Measurements from ENCODE around the gene STIM2. TPM values are rescaled to one million over a fixed set of nuclear protein-coding genes. Genes with fewer than 3 reads are reported as not detected.
A peak's percentile ranks its signal among the peaks of the same experiment; 100 is the strongest.

Gene STIM2
- total RNA-seq, 4 donors from 2014 or later: 3.9 to 7.6 (median 4.9) TPM

DNA sequence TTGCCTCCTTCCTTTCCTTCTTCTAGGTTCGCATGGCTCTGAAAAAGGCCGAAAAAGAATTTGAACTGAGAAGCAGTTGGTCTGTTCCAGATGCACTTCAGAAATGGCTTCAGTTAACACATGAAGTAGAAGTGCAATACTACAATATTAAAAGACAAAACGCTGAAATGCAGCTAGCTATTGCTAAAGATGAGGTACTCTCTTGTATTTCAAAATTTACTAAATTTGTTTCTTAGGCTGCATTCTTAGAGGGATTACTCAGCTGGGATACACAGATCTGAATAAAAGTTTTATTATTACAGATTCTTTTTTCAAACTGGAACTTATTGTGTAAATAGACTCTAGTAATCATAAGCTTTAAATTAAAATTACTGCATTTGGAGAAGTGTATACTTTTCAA lies 146.9 kb downstream of the STIM2 start:
- H3K36me3 ChIP-seq: no peaks in the 10 kb centered on the region
- DNase-seq (no peak), ATAC-seq (no peak)
- H3K27ac ChIP-seq: no peak overlapping the region
- no peaks in the 10 kb centered on the region for H3K9me3 ChIP-seq
- no peak overlapping the region for H3K4me3 ChIP-seq
- H3K27me3 ChIP-seq: no peaks in the 10 kb centered on the region
- in situ Hi-C loops (cut with MboI; ENCODE audit: low sequenced_read_pairs in 4 of 4) (loop anchor here (5.0 to 25.0 kb wide), 6 partner anchors 220 to 1020 kb away; no protein-coding TSS in a partner anchor), intact Hi-C loops (cut with DNase I; ENCODE audit: low total_unique reads) (loop anchor here (5.0 to 10.0 kb wide), 3 partner anchors 220 to 1020 kb away; partner anchors contain the start of gene TBC1D19)
- H3K4me1 ChIP-seq: peaks cover 3 to 10% of the 10 kb centered on the region in 2 donors
- TF ChIP-seq, protein P1, sequence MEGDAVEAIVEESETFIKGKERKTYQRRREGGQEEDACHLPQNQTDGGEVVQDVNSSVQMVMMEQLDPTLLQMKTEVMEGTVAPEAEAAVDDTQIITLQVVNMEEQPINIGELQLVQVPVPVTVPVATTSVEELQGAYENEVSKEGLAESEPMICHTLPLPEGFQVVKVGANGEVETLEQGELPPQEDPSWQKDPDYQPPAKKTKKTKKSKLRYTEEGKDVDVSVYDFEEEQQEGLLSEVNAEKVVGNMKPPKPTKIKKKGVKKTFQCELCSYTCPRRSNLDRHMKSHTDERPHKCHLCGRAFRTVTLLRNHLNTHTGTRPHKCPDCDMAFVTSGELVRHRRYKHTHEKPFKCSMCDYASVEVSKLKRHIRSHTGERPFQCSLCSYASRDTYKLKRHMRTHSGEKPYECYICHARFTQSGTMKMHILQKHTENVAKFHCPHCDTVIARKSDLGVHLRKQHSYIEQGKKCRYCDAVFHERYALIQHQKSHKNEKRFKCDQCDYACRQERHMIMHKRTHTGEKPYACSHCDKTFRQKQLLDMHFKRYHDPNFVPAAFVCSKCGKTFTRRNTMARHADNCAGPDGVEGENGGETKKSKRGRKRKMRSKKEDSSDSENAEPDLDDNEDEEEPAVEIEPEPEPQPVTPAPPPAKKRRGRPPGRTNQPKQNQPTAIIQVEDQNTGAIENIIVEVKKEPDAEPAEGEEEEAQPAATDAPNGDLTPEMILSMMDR (IDR thresholded peaks at IDR 0.05 in 4 of 5, conservative IDR thresholded peaks at IDR 0.05 in 1 of 5): no peak
- no peak for TF ChIP-seq POLR2A (IDR thresholded peaks at IDR 0.05)

DNA sequence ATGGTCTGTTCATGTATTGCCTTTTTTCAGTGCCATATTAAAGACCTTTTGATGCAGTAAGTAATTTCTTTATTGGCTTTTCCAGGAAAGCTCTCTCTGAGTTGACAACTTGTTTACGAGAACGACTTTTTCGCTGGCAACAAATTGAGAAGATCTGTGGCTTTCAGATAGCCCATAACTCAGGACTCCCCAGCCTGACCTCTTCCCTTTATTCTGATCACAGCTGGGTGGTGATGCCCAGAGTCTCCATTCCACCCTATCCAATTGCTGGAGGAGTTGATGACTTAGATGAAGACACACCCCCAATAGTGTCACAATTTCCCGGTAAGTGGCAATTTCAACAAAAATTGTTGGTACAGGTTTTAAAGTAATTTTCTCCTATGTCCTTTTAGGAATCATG lies 148.0 kb downstream of the STIM2 start:
- H3K9me3 ChIP-seq: no peaks in the 10 kb centered on the region
- H3K27me3 ChIP-seq: no peaks in the 10 kb centered on the region
- in situ Hi-C loops (cut with MboI; ENCODE audit: low sequenced_read_pairs in 4 of 4): loop anchor here (5.0 to 25.0 kb wide), 6 partner anchors 221 to 1021 kb away; no protein-coding TSS in a partner anchor
- H3K4me1 ChIP-seq: peaks cover 3 to 10% of the 10 kb centered on the region in 2 donors
- TF ChIP-seq POLR2A (IDR thresholded peaks at IDR 0.05): no peak
- TF ChIP-seq, protein P1 (IDR thresholded peaks at IDR 0.05 in 4 of 5, conservative IDR thresholded peaks at IDR 0.05 in 1 of 5): no peak
- intact Hi-C loops (cut with DNase I; ENCODE audit: low total_unique reads): loop anchor here (5.0 to 10.0 kb wide), 3 partner anchors 221 to 1021 kb away; partner anchors contain the start of gene TBC1D19
- H3K36me3 ChIP-seq: no peaks in the 10 kb centered on the region
- DNase-seq: no peak
- H3K27ac ChIP-seq: no peak overlapping the region
- no peak overlapping the region for H3K4me3 ChIP-seq
- no peak for ATAC-seq

DNA sequence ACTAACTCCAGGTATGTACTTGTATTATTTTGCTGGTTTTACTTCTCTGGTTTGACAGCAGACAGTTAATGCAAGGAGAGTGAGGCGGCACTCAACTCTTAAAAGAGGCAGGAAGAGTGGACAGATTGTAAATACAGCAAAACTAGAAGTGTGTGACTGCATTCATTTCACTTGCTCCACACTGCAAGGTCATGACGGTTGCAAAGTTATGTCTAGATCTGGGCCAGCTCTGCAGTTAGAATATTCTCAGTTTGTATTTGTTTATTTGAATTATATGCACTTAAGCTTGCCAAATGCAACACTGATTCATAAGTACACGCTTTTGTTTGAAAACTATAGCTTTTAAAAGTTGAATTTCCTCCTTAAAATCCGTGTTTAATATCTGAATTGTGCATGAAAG lies 148.9 kb downstream of the STIM2 start:
- no peak overlapping the region for H3K27ac ChIP-seq
- H3K27me3 ChIP-seq: no peaks in the 10 kb centered on the region
- H3K4me1 ChIP-seq: peaks cover 3 to 10% of the 10 kb centered on the region in 2 donors
- intact Hi-C loops (cut with DNase I; ENCODE audit: low total_unique reads): loop anchor here (5.0 to 10.0 kb wide), 3 partner anchors 222 to 1022 kb away; partner anchors contain the start of gene TBC1D19
- no peaks in the 10 kb centered on the region for H3K9me3 ChIP-seq
- TF ChIP-seq, protein P1 (IDR thresholded peaks at IDR 0.05 in 4 of 5, conservative IDR thresholded peaks at IDR 0.05 in 1 of 5): no peak
- ATAC-seq (no peak), DNase-seq (no peak)
- no peak overlapping the region for H3K4me3 ChIP-seq
- in situ Hi-C loops (cut with MboI; ENCODE audit: low sequenced_read_pairs in 4 of 4): loop anchor here (5.0 to 25.0 kb wide), 6 partner anchors 222 to 1022 kb away; no protein-coding TSS in a partner anchor
- H3K36me3 ChIP-seq: no peaks in the 10 kb centered on the region

DNA sequence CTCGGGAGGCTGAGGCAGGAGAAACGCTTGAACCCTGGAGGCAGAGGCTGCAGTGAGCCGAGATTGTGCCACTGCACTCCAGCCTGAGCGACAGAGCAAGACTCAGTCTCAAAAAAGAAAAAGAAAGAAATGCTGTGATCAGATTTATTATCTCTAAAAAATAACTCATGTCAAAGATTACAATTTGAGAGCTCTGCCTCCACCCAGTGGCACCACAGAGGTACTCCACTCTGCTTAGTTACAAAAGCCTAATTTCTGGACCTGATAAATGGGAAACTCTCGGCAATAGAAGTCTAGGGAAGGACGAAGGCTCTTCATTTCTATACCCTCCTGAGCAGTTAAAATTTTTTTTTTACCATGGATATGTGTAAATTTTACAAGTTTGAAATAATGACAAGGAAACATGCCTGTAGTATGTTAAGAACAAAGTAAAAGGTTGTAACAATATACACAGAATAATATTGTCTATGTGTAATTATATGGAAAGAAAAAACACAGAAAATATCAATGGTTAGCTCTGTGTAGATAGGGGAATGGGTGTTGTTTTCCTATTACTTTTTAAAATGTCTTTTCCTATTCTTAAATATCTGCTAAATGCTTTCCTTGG lies 149.8 kb downstream of the STIM2 start:
- Histone ChIP-seq H3K4me1 (peaks cover 3 to 10% of the 10 kb centered on the region in 2 donors), H3K9me3 (no peaks in the 10 kb centered on the region), H3K4me3 (no peak overlapping the region), H3K27ac (no peak overlapping the region), H3K36me3 (no peaks in the 10 kb centered on the region), H3K27me3 (no peaks in the 10 kb centered on the region)
- ATAC-seq (peak; percentile 74 to 75), DNase-seq (peak; percentile 16 to 19)
- TF ChIP-seq POLR2A (IDR thresholded peaks at IDR 0.05): no peak
- TF ChIP-seq, protein P1 (IDR thresholded peaks at IDR 0.05 in 4 of 5, conservative IDR thresholded peaks at IDR 0.05 in 1 of 5): peak; percentile 71 to 89 (median 80)
- intact Hi-C loops (cut with DNase I; ENCODE audit: low total_unique reads) (loop anchor here (1.0 kb wide), 1 partner anchor 551 kb away; no protein-coding TSS in a partner anchor), in situ Hi-C loops (cut with MboI; ENCODE audit: low sequenced_read_pairs in 4 of 4) (loop anchor here in 3 of 4 donors (5.0 to 25.0 kb wide), 5 partner anchors 223 to 1023 kb away; no protein-coding TSS in a partner anchor)

All from gastrocnemius medialis (tissue), 4 donors.